Prostate gland (tissue), 2 donors: ENCODE results near the gene PPP2R2B. TPM values are rescaled to one million over a fixed set of nuclear protein-coding genes. Genes with fewer than 3 reads are reported as not detected.
A peak's percentile ranks its signal among the peaks of the same experiment; 100 is the strongest.

Experiments
- DNase-seq: peaks from one replicate; pipeline ENCODE4 v3.0.0-alpha.2; 2019; ENCODE audit warnings: low spot score
- H3K27ac ChIP-seq, 2 donors: fragments of 200-600 bp; sonication (generic); 2 replicates each; pipeline ENCODE4 v1.5.1; 2017 to 2019
- H3K27me3 ChIP-seq: fragments of 200-600 bp; sonication (generic); replicated peaks from 2 replicates; pipeline ENCODE4 v1.5.1; 2019; ENCODE audit not compliant: insufficient read depth
- H3K36me3 ChIP-seq, 2 donors: fragments of 200-600 bp; sonication (generic); 1 replicate in 1 of 2; 2 replicates in 1 of 2; pipeline versions ENCODE4 v1.5.1 to v1.8.1; 2017 to 2019
- H3K4me1 ChIP-seq: fragments of 200-600 bp; sonication (generic); replicated peaks from 2 replicates; pipeline ENCODE4 v1.5.1; 2019
- H3K4me3 ChIP-seq, 2 donors: fragments of 200-600 bp; sonication (generic); 2 replicates each; pipeline ENCODE4 v1.5.1; 2017 to 2019
- H3K9me3 ChIP-seq: fragments of 200-600 bp; sonication (generic); 2 replicates; pipeline ENCODE4 v1.5.1; 2017
- CTCF ChIP-seq, 4 experiments: fragments of 200-600 bp in 2 of 4; fragments of 450-650 bp in 2 of 4; sonication (generic) in 2 of 4; IDR thresholded peaks; 1 replicate in 3 of 4; 2 replicates in 1 of 4; pipeline ENCODE4 v1.5.1; 2016 to 2019; ENCODE audit warnings: antibody characterized with exemption in 4 of 4, mild to moderate bottlenecking in 2 of 4, moderate library complexity in 2 of 4
- POLR2A ChIP-seq: fragments of 450-650 bp; IDR thresholded peaks from one replicate; pipeline ENCODE4 v1.6.1; 2016; ENCODE audit warnings: antibody characterized with exemption, mild to moderate bottlenecking
- POLR2AphosphoS5 ChIP-seq: sonication (generic); formaldehyde crosslinking; IDR thresholded peaks from one replicate; pipeline ENCODE4 v1.6.1; 2017; ENCODE audit warnings: antibody characterized with exemption
- WGBS: methylation state at CpG from one replicate; pipeline ENCODE4 v1.1.5; 2018; 5-methylcytosine and 5-hydroxymethylcytosine counted together
- intact Hi-C: fragments of 100-400 bp; cut with DNase I; formaldehyde crosslinking; loops from one replicate; pipeline ENCODE4 v1.14.2; 2022
- total RNA-seq, 2 donors: library from RNA; depleted of rRNA; stranded (reverse); fragments of >200 nt; gene quantifications; one replicate each; pipeline ENCODE4 v1.1.0, GENCODE V29; 2016

PPP2R2B gene
- total RNA-seq, 2 donors from 2014 or later = 0.68 to 2.6 TPM

GRCh38 chr5:146544232-146544631 is 334.3 kb downstream of the PPP2R2B start:
- Histone ChIP-seq H3K4me3 (no peak overlapping the region), H3K36me3 (no peaks in the 10 kb centered on the region), H3K9me3 (no peaks in the 10 kb centered on the region), H3K27me3 (no peaks in the 10 kb centered on the region), H3K27ac (no peak overlapping the region), H3K4me1 (no peaks in the 10 kb centered on the region)
- no peak for DNase-seq
- TF ChIP-seq POLR2A (no peak), CTCF (IDR thresholded peaks at IDR 0.05) (no peak), POLR2AphosphoS5 (no peak)
- intact Hi-C loops = loop anchor here (2.0 kb wide), 1 partner anchor 423 kb away; no protein-coding TSS in a partner anchor

DNA sequence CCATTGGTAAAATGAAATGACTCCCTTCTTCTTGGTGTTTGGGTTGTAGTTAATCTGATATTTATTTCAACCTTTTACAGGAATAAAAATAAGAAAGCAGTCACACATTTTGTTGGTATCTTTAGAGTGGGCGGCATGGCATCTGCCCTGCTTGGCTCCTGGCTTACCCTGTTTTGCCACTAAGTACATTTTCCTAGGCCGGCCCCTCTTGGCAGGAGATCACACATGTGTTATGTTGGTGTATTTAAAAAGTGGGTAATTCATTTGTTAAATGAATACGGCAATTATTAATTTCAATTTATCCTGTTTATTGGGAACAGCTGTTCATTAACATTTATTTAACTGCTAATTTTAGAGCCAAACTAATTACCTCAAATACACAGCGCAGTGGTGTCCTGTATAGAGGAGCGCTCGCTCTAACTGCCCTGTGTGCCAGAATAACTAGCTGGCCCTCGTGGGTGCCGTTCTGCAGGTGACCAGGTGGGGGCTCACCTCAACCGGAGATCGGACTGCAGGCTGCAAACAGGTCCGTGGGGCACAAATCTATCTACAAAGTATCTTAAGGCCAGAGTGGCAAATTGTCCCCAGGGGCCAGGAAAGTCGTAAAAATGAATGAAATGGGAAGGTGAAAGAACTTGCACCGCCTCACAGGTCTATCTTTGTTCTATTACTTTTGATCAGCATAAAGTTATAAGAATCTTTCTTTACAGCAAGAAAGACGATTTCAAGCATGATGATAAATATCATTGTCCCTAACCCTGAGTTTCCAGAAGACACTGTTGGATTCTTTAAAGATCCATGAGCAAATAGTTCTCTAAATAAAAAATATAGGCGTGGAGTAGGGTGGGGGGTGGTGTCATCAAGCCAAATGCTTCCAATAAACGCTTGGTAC is 336.4 kb downstream of the PPP2R2B start:
- Histone ChIP-seq H3K9me3 (no peaks in the 10 kb centered on the region), H3K27ac (no peak overlapping the region), H3K4me3 (no peak overlapping the region), H3K36me3 (no peaks in the 10 kb centered on the region), H3K4me1 (no peaks in the 10 kb centered on the region), H3K27me3 (no peaks in the 10 kb centered on the region)
- no peak for TF ChIP-seq POLR2AphosphoS5
- TF ChIP-seq POLR2A = no peak
- peak; percentile 67 to 81 (median 72) for TF ChIP-seq CTCF (IDR thresholded peaks at IDR 0.05)
- DNase-seq = peak; percentile 66
- WGBS = 22% methylated on average over 16 of the region's 16 CpGs
- intact Hi-C loops = no loop called here

- WGBS = 84% methylated on average over 2 of the region's 2 CpGs
- intact Hi-C loops = no loop called here
Observed at GRCh38 chr5:146540414-146540813, 338.1 kb downstream of the PPP2R2B start.

GRCh38 chr5:146539973-146540372 is 338.6 kb downstream of the PPP2R2B start:
- intact Hi-C loops = no loop called here
- Histone ChIP-seq H3K4me1 (no peaks in the 10 kb centered on the region), H3K27me3 (no peaks in the 10 kb centered on the region), H3K4me3 (no peak overlapping the region), H3K36me3 (no peaks in the 10 kb centered on the region), H3K9me3 (no peaks in the 10 kb centered on the region), H3K27ac (no peak overlapping the region)
- no peak for DNase-seq
- no peak for TF ChIP-seq POLR2A
- no peak for TF ChIP-seq POLR2AphosphoS5
- TF ChIP-seq CTCF (IDR thresholded peaks at IDR 0.05) = no peak
- 90% methylated on average over 4 of the region's 4 CpGs for WGBS

More at GRCh38 chr5:146540414-146540813, 338.1 kb downstream of the PPP2R2B start:
- TF ChIP-seq POLR2A = no peak
- no peak for TF ChIP-seq CTCF (IDR thresholded peaks at IDR 0.05)
- no peak for TF ChIP-seq POLR2AphosphoS5
- H3K27ac ChIP-seq = no peak overlapping the region
- H3K4me3 ChIP-seq = no peak overlapping the region
- no peaks in the 10 kb centered on the region for H3K4me1 ChIP-seq
- H3K27me3 ChIP-seq = no peaks in the 10 kb centered on the region
- DNase-seq = no peak
- H3K9me3 ChIP-seq = no peaks in the 10 kb centered on the region
- no peaks in the 10 kb centered on the region for H3K36me3 ChIP-seq

GRCh38 chr5:146538432-146538831 is 340.1 kb downstream of the PPP2R2B start:
- Histone ChIP-seq H3K9me3 (no peaks in the 10 kb centered on the region), H3K4me3 (no peak overlapping the region), H3K4me1 (no peaks in the 10 kb centered on the region), H3K27ac (no peak overlapping the region), H3K36me3 (no peaks in the 10 kb centered on the region), H3K27me3 (no peaks in the 10 kb centered on the region)
- TF ChIP-seq POLR2A (no peak), CTCF (IDR thresholded peaks at IDR 0.05) (no peak), POLR2AphosphoS5 (no peak)
- intact Hi-C loops = no loop called here
- 90% methylated on average over 3 of the region's 3 CpGs for WGBS
- no peak for DNase-seq
